Testis (tissue), 2 donors: Measurements from ENCODE around the gene YPEL1.

ENCODE experiments used
- POLR2A ChIP-seq: fragments of 450-650 bp; IDR thresholded peaks from one replicate; pipeline ENCODE4 v1.6.1; 2017; ENCODE audit warnings: antibody characterized with exemption, mild to moderate bottlenecking, moderate library complexity
- TF ChIP-seq, protein P1 (sequence below), 3 experiments: fragments of 450-650 bp in 2 of 3; fragments of 200-600 bp in 1 of 3; sonication (generic) in 1 of 3; IDR thresholded peaks; one replicate each; pipeline ENCODE4 v1.5.1; 2016 to 2019; ENCODE audit warnings: antibody characterized with exemption in 3 of 3, mild to moderate bottlenecking in 2 of 3, moderate library complexity in 1 of 3

DNA sequence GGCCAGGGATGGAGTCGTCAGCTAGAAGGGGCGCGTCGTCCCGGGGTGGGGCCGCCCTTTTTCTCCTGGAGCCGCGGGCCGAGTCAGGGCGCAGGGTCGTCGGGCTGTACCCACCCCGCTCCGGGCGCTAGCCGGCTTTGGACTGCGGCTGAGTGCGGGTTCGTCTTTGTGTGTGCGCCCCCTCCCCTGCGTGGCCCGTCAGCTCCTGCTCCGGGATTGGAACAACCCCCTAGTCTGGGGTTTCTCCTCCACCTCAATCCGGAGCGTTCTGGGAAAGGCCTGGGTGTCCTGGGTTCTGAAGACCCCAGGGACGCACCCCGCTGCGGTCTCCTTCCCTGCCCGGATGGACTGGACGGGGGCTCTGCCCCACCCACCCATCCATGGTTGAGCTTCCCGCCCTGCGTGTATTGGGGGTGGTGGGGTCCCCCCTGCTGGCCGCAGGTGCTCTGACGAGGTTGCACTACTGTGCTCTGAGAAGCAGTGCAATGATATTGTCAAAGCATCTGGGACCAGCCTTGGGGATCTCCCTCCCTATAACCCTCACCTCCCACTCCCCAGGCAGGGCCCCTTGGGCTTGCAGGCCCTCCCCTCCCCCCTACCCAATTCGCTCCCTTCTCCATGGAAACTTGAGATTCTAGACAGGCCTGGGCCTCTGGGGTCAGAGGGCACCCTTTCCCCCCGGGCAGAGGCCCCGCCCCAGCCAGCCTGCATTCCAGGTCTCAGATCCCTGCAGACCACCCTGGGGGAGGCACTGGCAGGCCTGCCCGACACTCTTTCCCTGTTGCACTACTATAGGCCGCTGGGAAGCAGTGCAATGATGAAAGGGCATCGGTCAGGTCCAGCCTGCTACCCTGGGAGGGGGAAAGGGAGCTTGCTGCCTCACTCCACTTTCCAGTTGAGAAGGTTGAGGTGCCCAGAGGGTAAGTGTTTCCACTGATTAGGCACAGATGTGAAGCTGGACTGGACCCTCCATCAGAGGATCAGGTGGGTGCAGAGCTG, 82.7 kb downstream of the YPEL1 start:
- TF ChIP-seq, protein P1, sequence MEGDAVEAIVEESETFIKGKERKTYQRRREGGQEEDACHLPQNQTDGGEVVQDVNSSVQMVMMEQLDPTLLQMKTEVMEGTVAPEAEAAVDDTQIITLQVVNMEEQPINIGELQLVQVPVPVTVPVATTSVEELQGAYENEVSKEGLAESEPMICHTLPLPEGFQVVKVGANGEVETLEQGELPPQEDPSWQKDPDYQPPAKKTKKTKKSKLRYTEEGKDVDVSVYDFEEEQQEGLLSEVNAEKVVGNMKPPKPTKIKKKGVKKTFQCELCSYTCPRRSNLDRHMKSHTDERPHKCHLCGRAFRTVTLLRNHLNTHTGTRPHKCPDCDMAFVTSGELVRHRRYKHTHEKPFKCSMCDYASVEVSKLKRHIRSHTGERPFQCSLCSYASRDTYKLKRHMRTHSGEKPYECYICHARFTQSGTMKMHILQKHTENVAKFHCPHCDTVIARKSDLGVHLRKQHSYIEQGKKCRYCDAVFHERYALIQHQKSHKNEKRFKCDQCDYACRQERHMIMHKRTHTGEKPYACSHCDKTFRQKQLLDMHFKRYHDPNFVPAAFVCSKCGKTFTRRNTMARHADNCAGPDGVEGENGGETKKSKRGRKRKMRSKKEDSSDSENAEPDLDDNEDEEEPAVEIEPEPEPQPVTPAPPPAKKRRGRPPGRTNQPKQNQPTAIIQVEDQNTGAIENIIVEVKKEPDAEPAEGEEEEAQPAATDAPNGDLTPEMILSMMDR (IDR thresholded peaks at IDR 0.05) = no peak
- TF ChIP-seq POLR2A = no peak
